Measurements from ENCODE around the gene FLYWCH1. TPM values are rescaled to one million over a fixed set of nuclear protein-coding genes. Genes with fewer than 3 reads are reported as not detected.
A peak's percentile ranks its signal among the peaks of the same experiment; 100 is the strongest.

Gene FLYWCH1
- total RNA-seq, 1 donor from 2014 or later: 10.9 TPM

DNA sequence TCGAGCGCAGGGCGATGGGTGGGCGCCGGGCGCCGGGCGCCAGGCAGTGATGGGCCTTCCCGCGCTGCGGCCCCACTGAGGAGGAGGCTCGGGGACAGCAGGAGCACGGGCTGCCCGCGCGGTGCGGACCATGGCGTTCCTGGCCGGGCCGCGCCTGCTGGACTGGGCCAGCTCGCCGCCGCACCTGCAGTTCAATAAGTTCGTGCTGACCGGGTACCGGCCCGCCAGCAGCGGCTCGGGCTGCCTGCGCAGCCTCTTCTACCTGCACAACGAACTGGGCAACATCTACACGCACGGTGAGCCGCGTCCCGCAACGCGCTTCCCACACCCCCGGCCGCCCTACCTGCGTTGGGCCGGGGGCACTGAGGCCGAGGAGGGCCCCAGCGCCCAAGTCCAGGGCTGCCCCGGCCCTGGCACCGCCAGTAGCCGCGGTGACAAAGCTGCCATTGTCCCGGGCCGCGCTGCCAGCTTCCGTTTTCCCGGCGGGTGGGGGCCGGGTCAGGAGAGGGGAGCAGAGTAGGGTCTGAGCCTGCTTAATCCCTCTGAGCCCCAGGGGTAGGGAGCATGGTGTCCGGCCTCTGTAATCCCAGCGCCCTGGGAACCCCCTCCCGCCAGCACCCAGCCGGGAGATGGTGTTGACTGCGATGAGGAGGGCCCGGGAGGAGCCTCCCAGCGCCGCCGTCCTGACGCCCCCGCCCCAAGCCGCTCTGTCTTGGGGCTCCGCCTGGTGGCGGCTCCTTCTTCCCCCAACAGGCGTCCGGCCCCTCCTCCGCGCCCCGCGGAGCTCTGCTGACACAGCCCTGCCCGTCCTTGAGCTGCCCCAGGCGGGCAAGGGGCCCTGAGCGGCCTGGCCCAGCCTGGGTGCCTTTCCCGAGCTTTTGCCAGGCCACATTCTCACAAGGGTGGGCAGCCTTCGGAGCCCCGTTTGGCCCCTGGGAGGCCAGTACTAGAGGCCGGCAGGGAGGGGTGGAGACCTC lies 58.1 kb downstream of the FLYWCH1 start:
- DNase-seq: no peak

DNA sequence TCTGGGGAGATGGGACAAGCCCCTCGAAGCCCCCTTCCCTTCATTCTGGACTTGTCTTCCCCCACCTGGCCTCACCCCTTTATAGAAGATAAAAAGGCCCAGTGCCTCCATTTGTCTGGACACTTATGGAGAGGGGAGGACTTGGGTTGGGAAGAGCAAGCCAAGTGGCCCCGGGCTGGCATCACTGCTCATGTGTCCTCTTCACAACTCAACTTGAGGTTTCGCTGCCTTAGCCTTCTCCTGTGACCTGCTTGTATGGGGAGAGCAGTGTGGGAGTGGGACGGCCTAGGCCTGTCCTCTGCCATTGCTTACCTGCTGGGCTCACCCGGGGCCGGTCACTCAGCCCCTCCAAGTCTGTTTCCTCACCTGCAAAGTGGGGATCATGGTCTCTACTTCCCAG lies 58.8 kb downstream of the FLYWCH1 start:
- DNase-seq: no peak

DNA sequence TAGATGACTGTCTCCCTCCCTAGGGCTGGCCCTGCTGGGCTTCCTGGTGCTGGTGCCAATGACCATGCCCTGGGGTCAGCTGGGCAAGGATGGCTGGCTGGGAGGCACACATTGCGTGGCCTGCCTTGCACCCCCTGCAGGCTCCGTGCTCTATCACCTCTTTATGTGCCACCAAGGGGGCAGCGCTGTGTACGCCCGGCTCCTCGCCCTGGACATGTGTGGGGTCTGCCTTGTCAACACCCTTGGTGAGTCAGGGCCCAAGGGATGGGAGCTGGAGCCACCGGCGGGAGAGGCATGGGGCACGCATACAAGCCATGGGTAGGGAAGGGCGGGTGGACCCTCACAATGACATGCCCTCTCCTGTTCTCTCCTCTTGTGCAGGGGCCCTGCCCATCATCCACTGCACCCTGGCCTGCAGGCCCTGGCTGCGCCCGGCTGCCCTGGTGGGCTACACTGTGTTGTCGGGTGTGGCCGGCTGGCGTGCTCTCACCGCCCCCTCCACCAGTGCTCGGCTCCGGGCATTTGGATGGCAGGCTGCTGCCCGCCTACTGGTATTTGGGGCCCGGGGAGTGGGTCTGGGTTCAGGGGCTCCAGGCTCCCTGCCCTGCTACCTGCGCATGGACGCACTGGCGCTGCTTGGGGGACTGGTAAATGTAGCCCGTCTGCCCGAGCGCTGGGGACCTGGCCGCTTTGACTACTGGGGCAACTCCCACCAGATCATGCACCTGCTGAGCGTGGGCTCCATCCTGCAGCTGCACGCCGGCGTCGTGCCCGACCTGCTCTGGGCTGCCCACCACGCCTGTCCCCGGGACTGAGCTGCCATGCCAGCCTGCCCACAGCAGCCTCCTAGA lies 59.6 kb downstream of the FLYWCH1 start:
- no peak for DNase-seq

DNA sequence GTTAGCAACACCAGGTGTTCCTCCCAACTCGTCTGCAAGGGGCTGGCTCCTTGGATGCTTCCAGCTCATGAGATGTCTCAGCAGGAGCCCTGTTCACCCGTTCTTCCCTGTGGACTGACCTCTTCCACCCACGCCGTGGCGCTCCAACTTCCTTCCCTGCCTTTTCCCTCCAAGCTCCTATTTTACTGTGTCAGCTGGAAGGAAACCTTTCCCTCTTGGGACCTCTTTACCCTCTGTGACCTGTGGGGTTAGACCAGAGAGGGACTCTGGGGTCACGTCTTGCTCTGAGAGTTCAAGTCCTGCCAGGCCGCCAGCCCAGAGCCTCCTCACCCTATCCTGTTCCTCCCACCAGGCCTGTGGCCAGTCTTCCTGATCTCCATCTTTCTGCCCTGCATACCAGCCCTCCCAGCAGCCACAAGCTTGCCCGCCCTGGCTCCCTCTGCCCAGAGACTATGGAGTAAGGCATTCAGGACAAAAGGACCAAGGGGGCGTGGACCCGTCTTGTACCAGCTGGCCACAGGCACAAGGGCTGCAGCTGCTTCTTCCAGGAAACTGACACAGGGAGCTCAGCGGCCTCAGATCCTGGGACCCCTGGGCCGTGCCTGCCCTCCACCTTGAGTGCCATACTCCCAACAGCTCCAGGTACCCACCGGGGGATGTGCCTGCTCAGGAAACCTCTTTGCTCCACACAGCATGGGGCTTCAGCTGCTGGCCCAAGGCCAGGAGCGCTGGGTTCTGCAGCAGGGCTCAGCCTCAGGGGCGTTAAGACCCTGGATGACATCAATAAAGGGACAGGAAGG lies 60.5 kb downstream of the FLYWCH1 start:
- DNase-seq: no peak

DNA sequence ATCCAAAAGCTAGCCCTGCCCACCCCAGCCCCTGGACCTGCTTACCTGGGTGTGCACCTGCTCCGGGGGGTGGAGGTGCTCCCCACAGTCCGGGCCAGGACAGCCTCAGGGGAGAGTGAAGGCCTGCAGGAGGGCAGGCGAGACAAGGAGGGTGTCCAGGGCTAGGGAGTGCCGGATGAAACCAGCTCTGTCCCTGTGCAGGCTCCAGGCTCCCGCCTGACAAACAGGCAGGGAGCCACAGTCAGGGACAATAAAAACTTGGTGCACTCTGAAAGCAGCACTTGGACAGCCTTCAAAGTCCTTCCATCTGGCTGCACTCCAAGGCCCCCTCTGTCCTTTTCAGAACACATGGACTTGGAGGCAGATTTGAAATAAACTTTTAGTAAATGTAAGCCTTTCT lies 61.4 kb downstream of the FLYWCH1 start:
- no peak for DNase-seq

DNA sequence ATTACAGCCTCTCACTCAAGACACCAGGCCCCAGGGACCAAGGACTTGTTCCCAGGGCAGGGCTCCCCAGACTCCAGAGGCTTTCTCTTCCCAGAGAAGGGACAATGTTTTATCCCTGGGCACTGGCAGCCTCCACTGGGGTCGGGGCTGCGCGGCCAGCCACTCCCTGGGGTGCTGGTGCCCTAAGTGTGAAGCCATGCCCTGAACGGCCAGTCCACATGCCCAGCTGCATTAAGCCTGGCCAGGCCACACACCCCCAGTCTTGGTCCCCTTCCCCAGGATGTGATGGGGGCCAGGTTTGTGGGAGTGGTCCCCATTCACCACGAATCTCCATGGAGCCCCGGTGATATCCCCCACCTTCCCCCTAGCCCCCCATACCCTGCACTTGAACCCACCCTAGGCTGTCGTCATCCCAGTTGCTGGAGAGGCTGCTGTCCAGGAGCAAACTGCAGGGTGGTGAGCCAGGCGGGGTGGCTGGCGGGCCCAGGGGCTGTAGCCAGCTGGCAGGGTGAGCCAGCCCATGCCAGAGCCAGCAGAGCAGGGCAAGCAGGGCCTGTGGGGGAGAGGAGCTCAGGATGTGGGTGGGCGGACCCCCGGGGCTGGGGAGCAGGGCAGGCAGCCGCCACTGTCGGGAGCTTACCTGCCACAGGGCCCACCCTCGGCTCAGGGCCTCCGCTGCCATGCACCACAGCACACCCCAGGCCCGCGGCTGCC lies 62.0 kb downstream of the FLYWCH1 start:
- no peak for DNase-seq

DNA sequence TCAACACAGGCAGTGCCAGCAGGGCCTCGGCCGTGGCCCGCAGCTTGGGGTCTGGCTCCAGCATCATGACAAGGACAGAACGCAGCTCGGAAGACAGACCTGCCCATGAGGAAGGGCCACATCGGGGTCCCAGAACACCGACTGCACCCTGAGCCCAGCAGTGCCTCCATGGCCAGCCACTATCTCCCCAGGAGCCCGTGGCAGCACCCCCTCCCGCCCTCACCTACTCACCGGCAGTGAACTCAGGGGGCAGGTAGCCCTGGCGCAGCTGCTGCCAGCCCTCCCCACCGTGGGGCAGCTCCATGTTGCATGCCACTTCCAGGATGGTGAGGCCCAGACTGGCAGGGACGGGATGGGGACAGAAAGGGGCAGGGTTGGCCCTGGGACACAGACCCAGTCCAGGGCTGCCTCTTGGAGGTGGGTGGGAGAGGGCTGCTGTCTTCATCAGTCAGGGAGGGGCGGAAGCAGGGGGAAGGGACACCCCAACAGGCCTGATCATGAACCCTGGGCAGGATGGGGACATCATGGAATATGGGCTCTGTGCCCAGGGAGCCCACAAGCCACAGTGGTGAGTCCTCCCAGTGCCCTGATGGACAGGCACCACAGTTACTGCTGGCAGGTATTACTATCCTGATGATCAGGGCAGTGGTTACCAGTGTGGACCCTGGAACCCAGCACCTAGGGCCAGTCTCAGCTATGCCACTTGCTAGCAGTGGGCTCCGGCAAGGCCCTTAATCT lies 62.8 kb downstream of the FLYWCH1 start:
- no peak for DNase-seq

DNA sequence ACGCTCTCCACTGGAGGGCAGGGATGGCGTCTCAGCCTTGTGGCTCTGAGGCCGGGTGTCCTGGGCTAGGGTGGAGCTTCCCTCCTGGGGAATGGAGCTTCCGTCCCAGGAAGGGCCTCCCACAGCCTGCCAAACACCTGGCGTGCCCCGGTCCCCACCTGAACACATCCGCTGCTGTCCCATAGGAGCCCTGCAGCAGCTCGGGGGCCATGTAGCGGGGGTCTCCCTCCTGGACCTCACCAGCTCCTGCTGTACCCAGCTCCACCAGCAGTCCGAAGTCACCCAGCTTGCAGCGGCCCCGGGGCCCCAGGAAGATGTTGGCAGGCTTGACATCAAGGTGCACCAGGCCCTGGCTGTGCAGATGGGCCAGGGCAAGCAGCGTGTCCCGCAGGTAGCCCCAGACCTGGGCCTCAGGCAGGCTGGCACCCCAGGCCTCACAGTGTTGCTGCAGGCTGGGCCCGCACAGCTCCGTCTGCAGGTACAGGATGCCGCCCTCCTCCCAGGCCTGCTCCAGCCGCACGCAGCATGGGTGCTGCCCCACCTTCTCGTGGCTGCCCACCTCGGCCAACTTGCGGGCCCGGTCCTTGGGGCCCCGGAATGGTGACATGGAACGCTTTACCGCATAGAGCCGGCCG lies 63.5 kb downstream of the FLYWCH1 start:
- DNase-seq: no peak

DNA sequence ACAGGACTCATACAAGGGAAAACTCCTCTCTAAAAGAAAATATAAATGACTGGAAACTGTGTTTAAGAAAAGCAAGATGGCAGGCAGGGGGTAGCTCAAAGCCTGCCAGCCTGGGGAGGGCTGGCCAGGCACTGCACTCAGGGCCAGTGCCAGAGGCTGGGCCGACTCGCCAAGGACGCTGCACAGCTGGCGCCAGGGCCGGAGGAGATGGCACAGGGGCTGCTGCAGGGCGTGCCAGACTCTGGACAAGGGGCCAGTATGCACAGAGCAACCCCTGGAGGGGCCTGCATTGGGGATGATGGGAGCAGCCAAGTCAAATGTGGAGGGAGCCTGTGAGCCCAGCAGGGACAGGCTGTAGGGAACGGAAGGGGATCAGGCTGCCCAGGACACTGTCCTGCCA lies 64.5 kb downstream of the FLYWCH1 start:
- no peak for DNase-seq

DNA sequence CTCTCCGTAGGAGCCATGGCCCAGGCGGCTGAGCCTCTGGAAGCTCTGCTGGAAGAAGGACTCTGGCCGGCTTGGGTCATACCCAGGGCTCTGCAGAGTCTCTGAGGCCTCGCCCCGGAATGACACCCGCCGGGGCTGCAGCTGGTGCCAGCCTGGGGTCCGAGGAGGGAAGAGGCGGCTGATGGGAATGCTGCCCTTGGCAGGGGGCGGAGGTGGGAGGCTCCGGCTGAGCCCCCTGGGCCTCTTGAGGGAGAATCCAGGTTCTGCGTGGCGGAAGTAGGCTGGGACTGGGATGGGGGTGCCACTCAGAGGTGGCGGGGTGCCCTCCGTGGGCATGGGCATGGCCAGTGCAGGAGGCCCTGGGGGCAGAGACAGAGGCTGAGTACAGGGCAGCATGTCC lies 64.9 kb downstream of the FLYWCH1 start:
- no peak for DNase-seq

DNA sequence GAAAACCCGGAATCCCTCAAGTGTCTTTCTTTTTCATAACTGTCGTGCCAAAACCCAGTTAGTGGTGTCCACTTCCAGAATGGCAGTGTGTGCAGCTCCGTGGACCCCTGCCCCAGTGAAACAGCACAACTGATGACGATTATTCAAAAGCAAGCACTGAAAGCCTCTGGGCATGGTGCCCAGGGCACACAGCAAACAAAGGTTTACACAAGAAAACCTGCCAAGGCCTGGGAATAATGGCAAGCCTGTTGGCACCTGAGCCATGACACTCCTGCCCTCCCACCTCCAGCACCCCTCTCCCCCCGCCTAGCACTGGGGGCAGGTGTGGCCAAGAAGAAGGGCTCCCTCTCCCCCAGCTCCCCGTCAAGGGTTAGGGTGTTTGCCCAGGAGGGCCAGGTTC lies 65.7 kb downstream of the FLYWCH1 start:
- DNase-seq: no peak

DNA sequence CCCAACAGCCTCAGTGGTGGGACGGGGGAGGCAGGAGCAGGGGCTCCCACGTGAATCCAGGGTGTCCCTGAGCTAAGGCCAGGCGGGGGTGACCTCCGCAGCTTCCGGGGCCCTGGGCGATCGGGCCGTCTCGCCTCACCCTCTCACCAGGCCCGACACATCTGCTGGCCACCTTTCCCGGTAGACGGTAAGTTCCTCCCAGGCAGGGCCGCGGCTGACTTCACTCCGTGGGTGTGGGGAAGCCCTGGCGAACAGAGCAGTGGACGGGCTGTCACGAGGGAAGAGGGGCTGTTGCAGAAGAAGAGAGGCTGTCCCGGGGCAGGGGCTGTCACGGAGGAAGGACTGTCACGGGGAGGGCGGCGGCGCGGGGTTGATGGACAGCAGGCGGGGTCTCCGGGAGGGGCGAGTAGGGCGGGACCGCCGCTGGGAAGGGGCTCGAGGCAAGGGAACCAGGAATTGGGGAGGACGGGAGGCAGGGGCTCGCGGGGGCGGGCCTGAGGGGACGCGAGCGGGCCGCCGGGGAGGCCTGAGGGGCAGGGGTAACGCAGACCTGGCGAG lies 68.0 kb downstream of the FLYWCH1 start:
- no peak for DNase-seq

DNA sequence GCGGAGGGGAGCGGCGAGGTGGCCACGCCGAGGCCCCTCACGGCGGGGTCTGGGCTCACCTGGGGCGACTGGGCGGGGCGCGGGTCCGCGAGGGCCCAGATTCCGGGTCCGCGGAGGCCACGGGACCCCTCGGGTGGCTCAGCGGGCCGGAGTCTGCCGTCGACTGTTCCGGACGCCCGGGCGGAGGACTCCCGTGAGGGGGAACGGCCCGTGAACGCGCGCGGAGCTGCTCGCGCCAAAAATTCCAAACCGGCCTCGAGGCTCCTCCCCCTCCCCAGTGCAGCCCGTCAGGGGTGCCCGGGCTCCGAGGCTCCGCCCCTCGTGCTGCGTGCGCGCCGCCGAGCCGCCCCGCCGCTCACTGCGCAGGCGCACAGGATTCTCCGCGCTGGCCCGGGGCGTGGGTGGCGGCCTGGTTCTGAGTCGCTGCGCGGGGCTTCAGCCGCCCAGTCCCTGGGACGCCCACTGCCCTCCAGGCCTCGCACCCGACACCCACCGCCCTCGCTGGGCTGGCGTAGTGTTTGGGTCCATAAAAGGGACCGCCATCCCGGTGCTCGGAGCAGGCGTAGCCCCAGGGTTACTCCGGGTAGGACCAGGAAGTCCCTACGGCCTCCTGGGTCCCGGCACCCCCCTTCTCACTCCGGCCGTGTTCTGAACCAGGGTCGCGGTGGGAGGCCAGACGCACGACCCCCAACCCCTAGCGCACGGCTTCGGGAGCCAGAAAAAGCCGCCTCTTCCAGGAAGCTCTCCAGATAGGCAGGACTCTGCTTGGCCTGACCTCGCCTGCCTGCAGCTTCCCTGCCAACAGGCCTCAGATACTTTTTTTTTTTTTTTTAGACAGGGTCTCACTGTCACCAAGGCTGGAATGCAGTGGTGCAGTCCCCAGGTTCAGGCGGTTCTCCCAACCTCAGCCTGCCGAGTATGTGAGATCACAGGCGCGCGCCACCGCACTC lies 68.8 kb downstream of the FLYWCH1 start, which contains the start of gene PKMYT1:
TSS of gene PKMYT1 (minus strand) at position 220 of the 950 bp plus-strand sequence. CDS start 789 bp downstream, outside the sequence.
- peak; percentile 82 for DNase-seq

DNA sequence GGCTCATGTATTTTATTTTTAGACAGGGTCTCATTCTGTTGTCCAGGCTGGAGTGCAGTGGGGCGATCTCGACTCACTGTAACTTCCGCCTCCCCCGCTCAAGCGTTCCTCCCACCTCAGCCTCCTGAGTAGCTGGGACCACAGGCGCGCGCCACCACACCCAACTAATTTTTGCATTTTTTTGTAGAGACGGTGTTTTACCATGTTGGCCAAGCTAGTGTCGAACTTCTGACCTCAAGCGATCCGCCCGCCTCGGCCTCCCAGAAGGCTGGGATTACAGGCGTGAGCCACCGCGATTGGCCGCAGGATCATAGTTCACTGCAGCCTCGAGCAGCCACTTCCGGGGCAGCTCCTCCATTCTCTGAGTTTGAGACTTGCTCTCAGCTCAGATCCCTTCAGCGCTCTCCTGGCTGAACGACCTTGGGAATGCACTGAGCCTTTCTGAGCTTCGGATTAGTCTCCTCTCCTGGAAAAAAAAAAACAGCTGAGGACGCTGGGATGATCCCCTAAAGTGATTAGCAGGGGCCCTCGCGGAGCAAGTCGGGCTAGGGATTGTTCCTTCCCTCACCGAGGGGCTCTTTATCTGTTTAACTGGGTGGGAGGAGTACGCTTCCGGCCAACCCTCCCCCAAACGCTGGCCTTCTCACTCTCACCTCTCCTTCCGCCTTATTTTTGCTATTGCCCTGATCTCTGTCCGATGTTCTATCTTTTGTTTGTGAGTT lies 69.6 kb downstream of the FLYWCH1 start:
- DNase-seq: no peak

DNA sequence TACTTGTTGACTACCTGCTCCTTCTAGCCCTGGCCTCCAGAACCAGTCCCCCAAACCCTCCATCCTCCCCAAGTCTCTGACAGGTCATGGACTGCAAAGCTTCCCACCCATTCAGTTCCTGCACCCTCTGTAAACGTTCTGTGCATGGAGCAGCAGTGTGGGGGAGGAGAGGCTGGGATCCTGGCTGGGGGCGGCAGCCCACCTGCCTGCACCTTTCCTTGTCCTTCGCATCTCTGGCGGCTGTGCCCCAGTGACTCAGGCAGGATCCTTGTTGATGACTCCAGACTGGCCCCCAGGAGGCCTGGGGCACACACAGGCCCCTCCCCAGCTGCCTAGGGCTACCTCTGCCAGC lies 70.1 kb downstream of the FLYWCH1 start:
- no peak for DNase-seq

DNA sequence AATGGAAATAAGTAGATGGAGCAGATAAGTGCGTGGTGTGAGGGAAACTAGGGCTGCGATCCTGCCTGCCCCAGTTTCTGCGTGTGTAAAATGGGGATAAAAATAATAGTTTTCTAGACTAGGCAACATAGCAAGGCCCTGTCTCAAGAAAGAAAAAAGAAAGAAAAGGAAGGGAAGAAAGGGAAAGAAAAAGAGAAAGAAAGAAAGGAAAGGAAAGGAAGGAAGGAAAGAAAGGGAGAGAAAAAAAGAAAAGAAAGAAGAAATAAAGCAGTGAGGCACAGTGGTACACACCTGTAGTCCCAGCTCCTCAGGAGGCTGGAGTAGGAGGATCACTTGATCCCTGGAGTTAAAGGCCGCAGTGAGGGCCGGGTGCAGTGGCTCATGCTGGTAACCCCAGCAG lies 70.7 kb downstream of the FLYWCH1 start:
- DNase-seq: no peak

DNA sequence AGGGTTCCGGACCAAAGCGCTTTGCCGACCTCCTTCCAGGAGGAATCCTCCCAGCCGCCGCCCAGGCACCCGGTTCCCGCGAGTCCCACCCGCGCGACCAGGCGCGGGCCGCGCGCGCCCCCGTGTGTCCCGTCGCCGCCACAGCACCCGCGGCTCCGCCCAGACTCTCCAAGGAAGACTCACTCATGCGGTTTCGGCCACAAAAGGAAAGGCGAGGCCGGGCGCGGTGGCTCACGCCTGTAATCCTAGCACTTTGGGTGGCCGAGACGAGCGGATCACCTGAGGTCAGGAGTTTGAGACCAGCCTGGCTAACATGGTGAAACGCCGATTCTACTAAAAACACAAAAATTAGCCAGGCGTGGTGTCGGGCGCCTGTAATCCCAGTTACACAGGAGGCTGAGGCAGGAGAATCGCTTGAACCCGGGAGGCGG lies 72.0 kb downstream of the FLYWCH1 start:
- no peak for DNase-seq

DNA sequence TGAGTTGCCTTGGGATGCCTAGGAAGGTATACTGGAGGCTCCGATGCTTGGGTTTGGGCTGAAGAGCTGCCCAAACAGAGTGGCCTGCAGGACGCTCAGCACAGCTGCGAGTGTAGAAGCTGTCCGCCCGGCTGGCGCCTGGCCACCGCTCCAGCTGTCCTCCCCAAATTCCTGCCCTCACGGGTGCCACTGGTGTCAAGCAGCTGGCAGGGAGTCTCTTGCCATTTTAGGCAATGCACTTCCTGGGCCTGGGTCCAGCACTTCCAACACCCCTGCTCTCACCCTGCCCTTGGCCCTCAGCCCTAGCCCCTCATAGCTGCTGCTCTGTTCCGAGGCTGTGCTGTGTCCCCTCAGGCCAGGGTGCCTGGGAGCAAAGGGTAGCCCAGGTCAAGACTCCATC lies 73.7 kb downstream of the FLYWCH1 start:
- DNase-seq: no peak

Data from skin of body (tissue), 2 donors.